IPS DF 4.7 (cell line): ENCODE measurements around the gene CDCA4.

Experiments used
- DNase-seq: peaks from one replicate; pipeline ENCODE4 v3.0.0-alpha.2; 2013; ENCODE audit warnings: low spot score; ENCODE audit errors: extremely low read depth

The CDCA4 gene

GRCh38 chr14:104991896-104992230 is 29.0 kb downstream of the CDCA4 start:
- no peak for DNase-seq

- DNase-seq: no peak
These were observed 31.0 kb downstream of the CDCA4 start for GRCh38 chr14:104989951-104990303.

DNA sequence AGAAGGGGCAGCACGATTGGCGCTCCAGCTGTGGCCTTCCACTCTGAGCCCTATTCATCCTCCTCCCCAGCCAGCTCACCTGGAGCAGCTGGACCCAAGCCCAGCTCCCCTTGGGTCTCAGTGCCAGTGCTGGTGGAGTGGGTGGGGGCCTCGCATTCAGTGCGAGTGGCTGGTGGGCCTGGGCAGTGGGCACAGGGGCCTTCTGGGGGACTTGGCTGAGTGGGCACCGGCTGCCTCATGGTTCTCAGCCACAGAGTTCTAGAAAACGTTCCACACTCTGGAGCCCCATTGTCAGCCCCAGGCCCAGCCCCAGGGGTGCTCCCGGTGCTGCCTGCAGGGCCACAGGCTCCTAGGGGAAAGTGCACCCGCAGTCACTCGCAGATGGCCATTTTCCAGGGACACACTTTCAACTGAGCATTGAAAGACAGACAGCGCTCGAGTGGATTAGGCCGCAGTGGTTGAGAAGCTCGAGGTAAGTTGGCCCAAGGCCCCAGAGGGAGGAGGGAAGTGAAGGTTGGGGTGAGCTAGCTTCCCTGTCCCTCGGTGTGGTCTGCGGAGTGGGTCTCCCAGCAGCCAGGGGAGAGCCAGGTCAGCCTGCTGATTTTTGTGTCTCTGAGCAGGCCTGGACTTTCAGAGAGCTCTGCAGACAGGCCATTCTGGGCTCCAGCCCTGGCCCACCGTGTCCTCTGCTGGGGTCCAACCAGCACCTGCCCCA is 31.5 kb downstream of the CDCA4 start:
- DNase-seq: no peak

- DNase-seq: no peak
These were observed 34.3 kb downstream of the CDCA4 start for GRCh38 chr14:104986487-104987164.

GRCh38 chr14:104985675-104986486 is 35.0 kb downstream of the CDCA4 start, which contains the start of gene CLBA1:
CLBA1 (plus strand) TSS chr14:104985788; CDS start chr14:104986432, 644 bp downstream.
- DNase-seq: no peak

- DNase-seq: no peak
These were observed 36.6 kb downstream of the CDCA4 start for GRCh38 chr14:104984056-104984894.

- DNase-seq: no peak
These were observed 37.6 kb downstream of the CDCA4 start for GRCh38 chr14:104983231-104983721.

- DNase-seq: no peak
These were observed 38.2 kb downstream of the CDCA4 start for GRCh38 chr14:104982548-104983230.

GRCh38 chr14:104981699-104982541 is 39.0 kb downstream of the CDCA4 start:
- no peak for DNase-seq

GRCh38 chr14:104980611-104981531 is 40.0 kb downstream of the CDCA4 start:
- no peak for DNase-seq

DNA sequence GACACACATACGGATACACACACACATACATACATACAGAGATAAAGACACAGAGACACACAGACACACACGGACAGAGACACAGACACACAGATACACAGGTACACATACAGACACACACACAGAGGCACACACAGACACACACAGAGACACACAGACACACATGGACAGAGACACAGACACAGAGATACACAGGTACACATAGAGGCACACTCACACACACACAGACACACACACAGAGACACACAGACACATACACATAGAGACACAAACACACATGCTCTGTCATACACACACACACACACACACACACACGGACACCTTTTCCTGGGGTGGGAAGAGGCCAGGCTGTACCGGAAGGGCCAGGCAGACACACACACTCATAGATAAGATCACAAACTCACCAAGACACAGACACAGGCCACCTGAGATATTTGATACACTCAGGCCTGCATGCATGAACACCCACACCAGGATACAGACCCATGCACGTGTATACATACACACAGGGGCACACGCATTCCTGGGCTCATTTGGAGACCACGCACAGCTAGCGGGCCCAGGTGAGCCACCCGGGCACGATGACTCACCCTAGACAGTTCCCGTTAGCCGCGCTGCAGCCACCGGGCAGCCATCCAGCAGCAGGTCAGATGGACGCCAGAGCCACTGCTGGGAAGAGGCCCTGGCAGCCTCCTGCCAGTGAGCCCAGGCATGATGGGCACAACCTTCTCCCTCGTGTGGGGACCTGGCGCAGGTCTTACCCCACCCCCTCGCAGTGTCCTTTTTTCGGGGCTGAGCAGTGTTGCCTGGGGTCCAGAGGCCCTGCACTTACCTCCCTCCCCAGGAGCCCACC is 40.9 kb downstream of the CDCA4 start:
- no peak for DNase-seq

DNA sequence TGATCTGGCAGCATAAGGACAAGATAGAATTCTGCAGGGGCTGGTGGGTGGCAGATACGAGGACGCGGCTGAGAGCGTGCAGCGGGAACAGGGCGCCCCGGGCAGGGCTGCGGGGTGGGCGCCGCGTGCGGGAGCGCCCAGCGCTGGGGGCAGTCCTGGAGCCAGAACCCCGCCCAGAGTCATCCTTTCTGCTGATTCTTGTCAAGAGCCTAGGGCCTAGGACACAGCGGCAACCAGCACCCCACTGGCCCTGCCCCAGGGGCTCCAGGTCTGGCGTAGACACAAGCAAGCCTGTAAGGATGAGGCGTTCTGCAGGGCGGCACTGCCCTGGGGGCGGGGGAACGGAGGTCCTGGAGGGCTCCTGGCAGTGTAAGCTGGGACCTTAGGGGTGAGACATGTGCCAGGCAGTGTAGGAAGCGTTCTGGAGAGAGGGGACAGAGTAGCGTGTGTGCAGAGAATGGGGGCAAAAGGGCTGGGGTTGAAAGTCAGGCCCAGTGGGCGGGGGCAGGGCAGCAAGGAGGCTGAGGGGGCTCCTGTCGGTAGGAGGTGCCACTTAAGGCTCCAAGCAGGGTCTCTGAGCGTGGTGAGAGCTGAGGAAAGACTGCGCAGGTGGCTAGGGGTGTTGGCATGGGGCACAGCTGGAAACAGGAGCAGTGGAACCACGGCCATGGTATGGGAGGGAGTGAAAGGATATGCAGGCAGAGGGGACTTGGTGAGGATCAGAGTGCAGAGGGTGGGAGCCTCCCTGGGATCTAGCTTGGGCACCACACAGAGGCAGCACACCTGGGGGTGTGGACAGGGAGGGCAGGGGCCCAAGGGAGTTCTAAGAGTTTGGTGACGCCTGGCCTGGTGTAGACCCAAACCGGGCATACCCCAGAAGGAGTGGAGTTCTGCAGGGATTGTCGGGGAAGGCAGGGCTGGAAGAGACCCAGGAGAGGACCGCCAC is 41.9 kb downstream of the CDCA4 start:
- DNase-seq: no peak

DNA sequence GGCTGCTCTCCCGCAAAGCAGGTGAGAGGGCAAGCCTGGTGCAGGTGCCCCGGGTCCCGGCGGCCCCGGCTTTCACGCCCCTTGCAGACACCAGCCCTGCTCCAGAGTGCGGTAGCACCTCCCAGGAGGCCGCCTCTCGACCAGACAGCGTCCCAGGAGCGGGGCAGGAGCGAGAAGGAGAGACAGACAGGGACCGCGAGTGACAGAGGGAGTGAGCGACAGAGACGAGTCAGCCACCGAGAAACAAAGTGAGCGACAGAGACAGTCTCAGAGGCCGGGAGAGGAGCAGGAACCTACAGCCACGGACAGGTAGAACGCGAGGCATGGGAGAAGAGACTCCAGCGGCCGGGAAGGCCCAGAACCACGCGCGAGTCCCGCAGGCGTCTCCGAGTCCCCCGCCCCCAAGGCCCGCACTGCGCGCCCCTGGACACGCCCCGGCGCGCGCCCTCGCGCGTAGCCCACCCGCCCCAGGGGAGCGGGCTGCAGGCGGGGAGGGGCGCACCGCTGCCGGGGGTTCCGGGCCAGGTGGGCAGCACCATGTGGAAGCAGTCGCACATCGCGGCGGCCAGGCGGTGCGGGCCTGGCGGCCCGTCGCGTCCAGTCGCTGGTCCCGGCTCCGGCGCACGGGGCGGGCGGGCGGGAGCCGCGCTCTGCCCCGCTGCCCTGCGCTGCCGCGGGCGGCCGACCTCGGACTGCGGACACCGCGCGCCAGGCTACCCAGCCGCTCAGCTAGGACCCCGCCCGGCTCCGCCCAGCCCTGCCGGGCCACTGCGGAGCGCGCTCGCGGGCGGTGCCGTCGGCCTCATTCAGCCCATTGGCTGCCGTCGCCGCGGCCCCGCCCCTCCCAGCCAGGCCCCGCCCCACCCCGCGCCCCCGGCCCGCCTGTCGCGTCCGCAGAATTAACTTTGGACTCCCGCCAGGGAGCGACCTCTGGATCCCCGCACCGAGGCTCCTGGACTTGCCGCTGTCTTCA is 42.9 kb downstream of the CDCA4 start, which contains the start of gene AHNAK2:
Gene AHNAK2 (minus strand): TSS at position 694 of the 973 bp plus-strand sequence. CDS start 137 bp downstream, at position 557.
- no peak for DNase-seq

DNA sequence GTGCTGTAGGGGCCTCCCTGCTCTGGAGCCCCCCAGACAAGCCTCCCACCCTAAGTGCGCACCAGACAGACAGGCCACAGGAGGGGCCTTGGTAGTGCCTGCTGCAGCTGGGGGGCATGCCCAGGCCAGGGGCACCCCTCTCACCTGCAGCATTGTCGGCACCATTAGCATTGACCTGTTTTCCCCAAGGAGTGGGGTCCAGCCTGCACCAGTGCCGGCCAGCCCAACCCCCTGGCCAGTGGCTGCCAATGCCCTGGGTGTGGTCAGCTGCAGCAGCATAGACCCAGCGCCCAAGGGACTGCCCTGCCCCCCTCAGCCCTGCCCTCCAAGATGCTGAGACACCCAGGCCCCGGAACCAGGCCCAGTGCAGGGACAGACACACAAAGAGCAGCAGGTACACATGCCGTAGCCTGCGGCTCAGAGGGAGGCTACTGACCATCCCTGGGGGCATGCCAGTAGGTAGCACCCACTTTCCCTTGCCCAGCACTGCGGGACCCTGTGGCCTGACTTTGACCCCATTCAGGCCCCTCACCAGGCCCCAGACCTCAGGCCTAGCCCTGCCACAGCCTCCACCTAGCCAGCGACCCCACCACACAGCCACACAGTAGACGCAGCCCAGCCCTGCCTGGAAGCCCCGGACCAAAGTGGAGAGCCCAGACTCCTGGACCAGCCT is 43.7 kb downstream of the CDCA4 start:
- DNase-seq: no peak
